IPS DF 6.9 (cell line): ENCODE data around the gene SERTAD1.
"Not testable (repeated sequence)": the region's sequence is repeated elsewhere in the genome, so short reads cannot be mapped to it uniquely, and the experiment has no call there.

Source experiments
- DNase-seq: peaks from one replicate; pipeline ENCODE4 v3.0.0-alpha.2; 2013; ENCODE audit warnings: low read depth, low spot score
- H3K27ac ChIP-seq: one replicate; pipeline ENCODE4 v1.5.1; 2013; ENCODE audit warnings: low read length, control low read depth
- H3K27me3 ChIP-seq: 2 replicates; pipeline ENCODE4 v1.6.1; 2013; ENCODE audit warnings: mild to moderate bottlenecking, low read length; ENCODE audit not compliant: control insufficient read depth, insufficient read depth
- H3K36me3 ChIP-seq: 2 replicates; pipeline ENCODE4 v1.6.1; 2013; ENCODE audit warnings: low read length; ENCODE audit not compliant: control insufficient read depth, insufficient read depth
- H3K4me1 ChIP-seq: 2 replicates; pipeline ENCODE4 v1.6.1; 2013; ENCODE audit warnings: low read length; ENCODE audit not compliant: control insufficient read depth, insufficient read depth
- H3K4me3 ChIP-seq: 2 replicates; pipeline ENCODE4 v1.5.1; 2013; ENCODE audit warnings: mild to moderate bottlenecking, low read length
- H3K9me3 ChIP-seq: 2 replicates; pipeline ENCODE4 v1.6.1; 2013; ENCODE audit warnings: low read length, inconsistent platforms; ENCODE audit not compliant: control insufficient read depth, insufficient read depth
- WGBS: extraction: QIAGEN DNeasy Blood & Tissue Kit; methylation state at CpG from one replicate; pipeline ENCODE4 v1.1.7; 2013; ENCODE audit warnings: mixed read lengths, missing lambda C conversion rate; ENCODE audit not compliant: insufficient read length, insufficient coverage; 5-methylcytosine and 5-hydroxymethylcytosine counted together

SERTAD1 gene

GRCh38 chr19:40438284-40438683, 12.5 kb upstream of the SERTAD1 start:
- Histone ChIP-seq H3K9me3 (no peaks in the 10 kb centered on the region), H3K27me3 (no peaks in the 10 kb centered on the region), H3K36me3 (peaks cover 9% of the 10 kb centered on the region), H3K27ac (no peak overlapping the region), H3K4me1 (no peaks in the 10 kb centered on the region), H3K4me3 (no peak overlapping the region)
- no CpG with 5 or more reads among the region's 3 CpGs for WGBS
- no peak for DNase-seq

DNA sequence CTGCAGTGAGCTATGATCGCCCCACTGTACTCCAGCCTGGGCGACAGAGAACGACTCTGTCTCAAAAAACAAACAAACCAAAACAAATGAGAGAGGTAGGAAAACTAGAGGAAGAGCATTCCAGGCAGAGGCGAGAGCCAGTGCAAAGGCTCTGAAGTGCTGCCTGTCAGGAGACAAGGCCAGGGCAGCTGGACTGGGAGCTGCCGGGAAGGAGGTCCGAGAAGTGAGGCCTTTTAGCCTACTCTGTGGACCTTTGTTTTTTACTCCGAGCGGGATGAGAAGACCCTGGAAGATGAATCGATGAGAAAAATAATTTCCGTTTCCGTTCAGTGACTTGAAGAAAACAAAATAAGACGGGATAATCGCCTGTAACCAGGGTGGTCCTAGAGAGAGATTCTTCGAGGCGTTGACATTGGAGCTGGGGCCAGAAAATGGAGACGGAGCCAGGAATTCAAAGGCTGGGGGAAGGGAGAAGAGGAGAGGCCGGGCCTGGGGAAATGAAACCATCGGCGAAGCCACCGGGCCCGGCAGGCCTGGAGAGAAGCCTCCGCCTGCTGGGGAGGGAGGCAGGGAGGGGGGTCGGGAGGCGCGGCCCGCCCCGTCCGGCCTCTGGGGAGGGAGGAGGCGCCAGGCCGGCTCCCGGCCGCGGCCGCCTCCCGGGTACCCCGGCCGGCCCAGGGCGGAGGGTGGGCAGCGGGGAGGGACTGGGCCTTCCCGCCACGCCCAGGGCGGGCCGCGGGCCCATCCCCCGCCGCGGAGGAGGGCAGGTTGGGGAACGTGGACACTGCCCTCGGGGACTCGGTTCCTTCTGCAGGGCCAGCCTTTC, 7.8 kb upstream of the SERTAD1 start:
- peak overlapping the region; percentile 2; the same call in 1 of the 2 replicates for H3K4me3 ChIP-seq
- DNase-seq, result no peak
- WGBS, result no CpG with 5 or more reads among the region's 50 CpGs
- no peaks in the 10 kb centered on the region for H3K27me3 ChIP-seq
- H3K4me1 ChIP-seq, result no peaks in the 10 kb centered on the region
- no peaks in the 10 kb centered on the region for H3K36me3 ChIP-seq
- H3K27ac ChIP-seq, result peak overlapping the region; percentile 36
- no peaks in the 10 kb centered on the region for H3K9me3 ChIP-seq

DNA sequence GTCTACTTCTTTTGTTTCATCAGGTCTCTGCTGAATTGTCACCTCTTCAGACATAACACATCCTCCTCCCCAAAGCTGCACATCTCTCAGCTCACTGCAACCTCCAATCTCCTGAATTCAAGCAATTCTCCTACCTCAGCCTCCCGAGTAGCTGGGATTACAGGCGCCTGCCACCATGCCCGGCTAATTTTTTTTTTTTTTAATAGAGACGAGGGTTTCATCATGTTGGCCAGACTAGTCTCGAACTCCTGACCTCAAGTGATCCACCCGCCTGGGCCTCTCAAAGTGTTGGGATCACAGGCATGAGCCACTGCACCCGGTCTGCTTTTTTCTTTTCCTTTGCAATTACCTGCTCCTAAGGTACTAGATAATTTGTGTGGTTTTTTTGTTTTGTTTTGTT, 7.0 kb upstream of the SERTAD1 start:
- not testable (repeated sequence) for H3K27ac ChIP-seq, H3K9me3 ChIP-seq, H3K4me3 ChIP-seq, H3K27me3 ChIP-seq, H3K36me3 ChIP-seq, H3K4me1 ChIP-seq, DNase-seq
- WGBS, result no CpG with 5 or more reads among the region's 7 CpGs

GRCh38 chr19:40431698-40432097, 5.9 kb upstream of the SERTAD1 start:
- WGBS, result no CpG with 5 or more reads among the region's 3 CpGs
- no peak for DNase-seq
- Histone ChIP-seq H3K27me3 (no peaks in the 10 kb centered on the region), H3K27ac (no peak overlapping the region), H3K9me3 (no peaks in the 10 kb centered on the region), H3K4me3 (no peak overlapping the region), H3K4me1 (no peaks in the 10 kb centered on the region), H3K36me3 (no peaks in the 10 kb centered on the region)

- WGBS, result no CpG with 5 or more reads among the region's 10 CpGs
- not testable (repeated sequence) for H3K4me3 ChIP-seq, H3K27ac ChIP-seq, H3K9me3 ChIP-seq, H3K27me3 ChIP-seq, H3K36me3 ChIP-seq, H3K4me1 ChIP-seq, DNase-seq
These were observed 4.5 kb upstream of the SERTAD1 start for GRCh38 chr19:40430242-40430641.

DNA sequence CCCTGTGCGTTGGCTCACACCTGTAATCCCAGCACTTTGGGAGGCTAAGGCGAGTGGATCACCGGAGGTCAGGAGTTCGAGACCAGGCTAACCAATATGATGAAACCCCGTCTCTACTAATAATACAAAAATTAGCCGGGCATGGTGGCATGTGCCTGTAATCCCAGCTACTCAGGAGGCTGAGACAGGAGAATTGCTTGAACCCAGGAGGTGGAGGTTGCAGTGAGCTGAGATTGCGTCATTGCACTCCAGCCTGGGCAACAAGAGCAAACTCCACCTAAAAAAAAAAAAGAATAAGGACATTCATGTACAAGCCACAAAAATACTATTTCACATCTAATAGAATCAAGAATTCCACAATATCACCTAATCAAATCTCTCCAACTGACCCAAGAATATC, 2.4 kb upstream of the SERTAD1 start:
- not testable (repeated sequence) for H3K27ac ChIP-seq, H3K4me1 ChIP-seq, DNase-seq, H3K4me3 ChIP-seq, H3K36me3 ChIP-seq, H3K27me3 ChIP-seq, H3K9me3 ChIP-seq
- WGBS, result no CpG with 5 or more reads among the region's 7 CpGs

DNA sequence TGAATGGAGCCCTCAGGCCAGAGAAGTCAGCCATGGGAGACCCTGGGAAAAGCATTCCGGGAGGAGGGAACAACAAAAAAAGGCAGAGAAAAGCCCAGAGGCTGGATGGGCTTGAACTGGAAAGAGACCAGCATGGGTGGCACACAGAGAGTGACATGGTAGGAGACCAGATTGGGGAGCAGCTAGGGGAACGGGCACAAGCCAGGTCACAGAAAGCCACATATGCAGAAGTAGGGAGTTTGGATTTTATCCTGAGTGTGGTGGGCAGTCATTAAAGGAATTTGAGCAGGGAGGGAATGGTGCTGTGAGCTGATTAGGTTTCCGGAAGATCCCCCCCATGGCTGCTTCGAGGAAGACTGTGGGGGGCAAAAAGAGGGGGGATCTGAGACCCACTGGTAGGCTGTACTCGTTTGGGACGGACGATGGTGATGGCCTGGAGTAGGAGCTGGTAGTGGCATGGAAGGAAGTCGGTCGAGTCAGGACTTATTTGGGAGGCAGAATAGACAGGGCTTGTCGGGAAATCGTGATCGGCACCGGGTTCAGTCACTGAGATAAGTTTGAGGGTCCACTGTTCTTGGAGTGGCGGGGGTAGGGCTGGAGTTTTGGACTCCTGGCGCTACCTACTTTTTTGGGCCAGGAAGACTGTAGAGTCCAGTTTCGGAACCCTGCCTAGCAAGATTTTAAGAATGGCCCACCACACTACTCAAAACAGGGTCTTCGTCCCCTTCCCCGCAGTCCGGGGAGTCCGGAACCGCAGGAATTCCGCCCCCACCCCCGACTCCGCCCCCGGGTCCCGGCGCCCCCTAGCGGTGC, 949 bp downstream of the SERTAD1 start:
- Histone ChIP-seq H3K27me3 (no peaks in the 10 kb centered on the region), H3K36me3 (no peaks in the 10 kb centered on the region), H3K4me1 (no peaks in the 10 kb centered on the region), H3K4me3 (peak overlapping the region; percentile 75; the same call in 1 of the 2 replicates), H3K9me3 (no peaks in the 10 kb centered on the region), H3K27ac (no peak overlapping the region)
- DNase-seq, result no peak
- WGBS, result no CpG with 5 or more reads among the region's 28 CpGs

DNA sequence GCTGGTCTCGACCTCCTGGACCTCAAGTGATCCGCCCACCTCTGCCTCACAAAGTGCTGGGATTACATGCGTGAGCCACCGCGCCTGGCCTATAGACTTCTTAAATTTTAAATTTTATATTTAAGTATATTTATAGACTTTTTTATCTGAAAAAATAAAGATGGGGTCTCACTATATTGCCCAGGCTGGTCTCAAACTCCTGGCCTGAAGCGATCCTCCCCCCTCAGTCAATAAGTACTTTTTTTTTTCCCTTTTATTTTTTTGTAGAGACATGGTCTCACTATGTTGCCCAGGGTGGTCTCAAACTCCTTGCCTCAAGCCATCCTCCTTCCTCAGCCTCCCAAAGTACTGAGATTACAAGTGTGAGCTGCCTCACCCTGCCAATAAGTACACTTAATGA, 1.9 kb downstream of the SERTAD1 start:
- no peak overlapping the region for H3K27ac ChIP-seq
- no peak for DNase-seq
- H3K4me1 ChIP-seq, result no peaks in the 10 kb centered on the region
- H3K27me3 ChIP-seq, result no peaks in the 10 kb centered on the region
- no peak overlapping the region for H3K4me3 ChIP-seq
- H3K9me3 ChIP-seq, result no peaks in the 10 kb centered on the region
- H3K36me3 ChIP-seq, result no peaks in the 10 kb centered on the region
- no CpG with 5 or more reads among the region's 6 CpGs for WGBS

DNA sequence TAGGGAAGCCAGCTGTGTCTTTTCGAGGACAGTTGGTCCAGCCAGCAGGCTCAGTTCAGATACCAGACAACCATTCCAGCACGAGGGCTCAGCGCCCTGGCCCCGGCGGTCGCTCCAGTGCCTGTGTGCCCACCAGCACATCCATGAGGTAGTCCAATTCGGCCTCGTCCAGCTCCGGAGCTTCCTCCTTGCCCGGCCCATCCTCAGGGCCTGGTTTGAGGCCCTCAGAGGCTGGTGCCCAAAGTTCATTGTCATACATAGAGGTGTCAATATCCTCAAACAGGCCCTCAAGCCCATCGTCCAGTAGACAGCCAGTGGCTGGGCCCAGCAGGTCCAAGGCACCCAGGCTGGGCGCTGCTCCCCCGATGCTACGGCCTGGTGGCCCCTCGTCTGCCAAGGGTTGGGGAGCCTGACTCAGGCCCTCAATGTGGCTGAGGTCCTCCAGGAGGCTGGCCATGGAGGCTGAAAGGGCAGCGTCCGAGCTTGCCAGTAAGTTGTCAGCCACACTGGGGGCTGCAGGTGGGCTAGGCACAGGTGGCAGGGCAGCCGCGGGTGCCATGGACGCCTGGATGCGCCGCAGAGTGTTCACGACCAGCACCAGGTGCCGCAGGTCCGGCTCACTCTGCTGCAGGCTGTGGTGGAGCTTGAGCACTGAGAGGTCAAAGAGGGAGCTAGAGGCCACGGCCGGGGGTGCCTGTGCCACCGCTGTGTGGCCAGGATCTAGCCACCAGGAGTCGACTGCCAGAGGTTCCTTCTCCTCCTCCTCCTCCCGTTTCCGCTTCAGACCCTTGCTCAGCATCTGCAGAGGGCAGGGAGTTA, 2.8 kb downstream of the SERTAD1 start:
- H3K27ac ChIP-seq, result no peak overlapping the region

More for the DNA sequence above, 2.8 kb downstream of the SERTAD1 start:
- DNase-seq, result no peak
- Histone ChIP-seq H3K9me3 (no peaks in the 10 kb centered on the region), H3K27me3 (no peaks in the 10 kb centered on the region), H3K36me3 (no peaks in the 10 kb centered on the region), H3K4me3 (no peak overlapping the region), H3K4me1 (no peaks in the 10 kb centered on the region)
- no CpG with 5 or more reads among the region's 31 CpGs for WGBS
